KMS-11 (cell line): ENCODE measurements around the gene DLX1.
"Not testable (repeated sequence)": the region's sequence is repeated elsewhere in the genome, so short reads cannot be mapped to it uniquely, and the experiment has no call there.

Experiments
- H2AFZ ChIP-seq: fragments of 200-600 bp; sonication (generic); 2 replicates; pipeline ENCODE4 v1.6.1; 2016; ENCODE audit warnings: antibody characterized with exemption, mixed run types, low read depth
- H3K27ac ChIP-seq: fragments of 200-600 bp; sonication (generic); 2 replicates; pipeline ENCODE4 v1.6.1; 2016; ENCODE audit warnings: mild to moderate bottlenecking, mixed run types
- H3K27me3 ChIP-seq: fragments of 200-600 bp; sonication (generic); 2 replicates; pipeline ENCODE4 v1.6.1; 2017; ENCODE audit warnings: mild to moderate bottlenecking, low read depth, mixed run types, moderate library complexity; ENCODE audit not compliant: insufficient read depth
- H3K36me3 ChIP-seq: fragments of 200-600 bp; sonication (generic); 2 replicates; pipeline ENCODE4 v1.6.1; 2017; ENCODE audit warnings: mild to moderate bottlenecking, mixed run types; ENCODE audit not compliant: insufficient read depth
- H3K4me1 ChIP-seq: fragments of 200-600 bp; sonication (generic); 2 replicates; pipeline ENCODE4 v1.6.1; 2016; ENCODE audit warnings: mild to moderate bottlenecking, low read depth, mixed run types; ENCODE audit not compliant: poor library complexity, severe bottlenecking
- H3K4me2 ChIP-seq: fragments of 200-600 bp; sonication (generic); 2 replicates; pipeline ENCODE4 v1.7.0; 2016; ENCODE audit warnings: mild to moderate bottlenecking, mixed run types
- H3K4me3 ChIP-seq: fragments of 200-600 bp; sonication (generic); IDR thresholded peaks from 2 replicates; pipeline ENCODE4 v1.6.1; 2017; ENCODE audit warnings: low read depth, low read length, mixed read lengths; ENCODE audit not compliant: insufficient read depth
- H3K79me2 ChIP-seq: fragments of 200-600 bp; sonication (generic); 2 replicates; pipeline ENCODE4 v1.6.1; 2016; ENCODE audit warnings: low read depth, mixed run types; ENCODE audit not compliant: insufficient read depth
- H3K9ac ChIP-seq: fragments of 200-600 bp; sonication (generic); 2 replicates; pipeline ENCODE4 v1.6.1; 2016; ENCODE audit warnings: mild to moderate bottlenecking, mixed run types
- H4K20me1 ChIP-seq: fragments of 200-600 bp; sonication (generic); 2 replicates; pipeline ENCODE4 v1.6.1; 2016; ENCODE audit warnings: mild to moderate bottlenecking, mixed run types; ENCODE audit not compliant: insufficient read depth
- CTCF ChIP-seq: fragments of 200-600 bp; sonication (generic); conservative IDR thresholded peaks from 2 replicates; pipeline ENCODE4 v1.6.1; 2017; ENCODE audit warnings: low read depth, mild to moderate bottlenecking, antibody characterized with exemption, low read length, moderate library complexity, mixed read lengths

The DLX1 gene

GRCh38 chr2:172052000-172052983 is 33.0 kb upstream of the DLX1 start:
- Histone ChIP-seq H3K79me2 (no peaks in the 10 kb centered on the region), H3K27me3 (no peaks in the 10 kb centered on the region), H4K20me1 (no peaks in the 10 kb centered on the region), H3K4me1 (no peaks in the 10 kb centered on the region), H2AFZ (no peak overlapping the region), H3K4me2 (no peak overlapping the region), H3K27ac (no peak overlapping the region), H3K4me3 (no peak overlapping the region), H3K9ac (no peak overlapping the region), H3K36me3 (no peaks in the 10 kb centered on the region)
- no peak for TF ChIP-seq CTCF

GRCh38 chr2:172053486-172053885 is 31.8 kb upstream of the DLX1 start:
- Histone ChIP-seq H2AFZ (no peak overlapping the region), H4K20me1 (no peaks in the 10 kb centered on the region), H3K79me2 (no peaks in the 10 kb centered on the region), H3K36me3 (no peaks in the 10 kb centered on the region), H3K27me3 (no peaks in the 10 kb centered on the region), H3K9ac (no peak overlapping the region), H3K4me2 (no peak overlapping the region), H3K4me3 (no peak overlapping the region), H3K4me1 (no peaks in the 10 kb centered on the region), H3K27ac (no peak overlapping the region)
- no peak for TF ChIP-seq CTCF

- no peaks in the 10 kb centered on the region for H3K79me2 ChIP-seq
- no peaks in the 10 kb centered on the region for H4K20me1 ChIP-seq
- no peak for TF ChIP-seq CTCF
- no peak overlapping the region for H3K4me3 ChIP-seq
- no peaks in the 10 kb centered on the region for H3K27me3 ChIP-seq
- H3K4me2 ChIP-seq, result no peak overlapping the region
- H3K9ac ChIP-seq, result no peak overlapping the region
- no peaks in the 10 kb centered on the region for H3K36me3 ChIP-seq
- H3K4me1 ChIP-seq, result no peaks in the 10 kb centered on the region
- H2AFZ ChIP-seq, result no peak overlapping the region
- no peak overlapping the region for H3K27ac ChIP-seq
Observed at GRCh38 chr2:172056293-172056692, 29.0 kb upstream of the DLX1 start.

- Histone ChIP-seq H3K79me2 (no peaks in the 10 kb centered on the region), H3K4me3 (no peak overlapping the region)
- no peak for TF ChIP-seq CTCF
Observed at GRCh38 chr2:172058660-172059059, 26.6 kb upstream of the DLX1 start.

GRCh38 chr2:172060118-172060517 is 25.2 kb upstream of the DLX1 start:
- not testable (repeated sequence) for H3K4me1 ChIP-seq

More at GRCh38 chr2:172058660-172059059, 26.6 kb upstream of the DLX1 start:
- no peaks in the 10 kb centered on the region for H3K4me1 ChIP-seq
- no peak overlapping the region for H3K27ac ChIP-seq
- H2AFZ ChIP-seq, result no peak overlapping the region
- H3K27me3 ChIP-seq, result no peaks in the 10 kb centered on the region
- no peak overlapping the region for H3K9ac ChIP-seq
- H4K20me1 ChIP-seq, result no peaks in the 10 kb centered on the region
- no peak overlapping the region for H3K4me2 ChIP-seq
- H3K36me3 ChIP-seq, result no peaks in the 10 kb centered on the region

More at GRCh38 chr2:172060118-172060517, 25.2 kb upstream of the DLX1 start:
- not testable (repeated sequence) for H3K9ac ChIP-seq, H2AFZ ChIP-seq, H3K4me3 ChIP-seq, H3K36me3 ChIP-seq, H3K79me2 ChIP-seq, H3K27ac ChIP-seq, H3K27me3 ChIP-seq, H4K20me1 ChIP-seq, H3K4me2 ChIP-seq
